Measurements from ENCODE around the gene FOXB1.

The FOXB1 gene

GRCh38 chr15:59999612-60000112, 4.4 kb upstream of the FOXB1 start:
- FAIRE-seq = no peak

DNA sequence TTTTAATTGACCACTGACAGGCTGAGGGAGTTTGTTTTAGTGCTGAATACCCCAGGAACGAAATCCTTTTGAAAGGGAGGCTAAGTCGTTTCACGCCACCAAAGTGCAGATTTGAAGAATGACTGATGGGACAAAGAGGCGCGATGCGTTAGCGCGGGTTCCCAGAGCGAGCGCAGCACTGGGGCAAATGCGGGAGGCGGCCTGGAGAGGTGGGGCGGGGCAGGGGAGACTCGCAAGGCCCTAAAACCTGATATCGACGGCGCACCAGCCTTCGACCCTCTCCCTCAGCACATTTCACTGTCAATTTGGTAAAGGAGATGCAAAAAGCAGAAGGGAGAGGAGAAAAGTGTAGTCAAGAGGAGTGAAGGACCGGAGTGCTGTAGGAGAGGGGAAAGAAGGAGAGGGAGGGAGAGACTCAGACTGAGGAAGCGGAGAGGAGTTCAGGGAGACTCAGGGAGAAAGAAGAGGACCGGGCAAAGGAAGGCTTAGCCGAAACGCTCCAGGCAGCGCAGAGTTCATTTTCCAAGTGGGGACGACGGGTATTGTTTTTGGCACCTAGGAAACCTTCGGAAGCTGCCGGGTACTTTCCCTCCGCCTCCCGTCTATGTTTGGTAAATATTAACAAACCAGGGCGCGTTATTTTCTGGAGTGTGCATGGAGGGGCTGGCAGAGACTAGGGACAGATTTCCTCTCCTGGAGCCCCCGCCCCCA, 3.8 kb upstream of the FOXB1 start:
- no peak for FAIRE-seq

DNA sequence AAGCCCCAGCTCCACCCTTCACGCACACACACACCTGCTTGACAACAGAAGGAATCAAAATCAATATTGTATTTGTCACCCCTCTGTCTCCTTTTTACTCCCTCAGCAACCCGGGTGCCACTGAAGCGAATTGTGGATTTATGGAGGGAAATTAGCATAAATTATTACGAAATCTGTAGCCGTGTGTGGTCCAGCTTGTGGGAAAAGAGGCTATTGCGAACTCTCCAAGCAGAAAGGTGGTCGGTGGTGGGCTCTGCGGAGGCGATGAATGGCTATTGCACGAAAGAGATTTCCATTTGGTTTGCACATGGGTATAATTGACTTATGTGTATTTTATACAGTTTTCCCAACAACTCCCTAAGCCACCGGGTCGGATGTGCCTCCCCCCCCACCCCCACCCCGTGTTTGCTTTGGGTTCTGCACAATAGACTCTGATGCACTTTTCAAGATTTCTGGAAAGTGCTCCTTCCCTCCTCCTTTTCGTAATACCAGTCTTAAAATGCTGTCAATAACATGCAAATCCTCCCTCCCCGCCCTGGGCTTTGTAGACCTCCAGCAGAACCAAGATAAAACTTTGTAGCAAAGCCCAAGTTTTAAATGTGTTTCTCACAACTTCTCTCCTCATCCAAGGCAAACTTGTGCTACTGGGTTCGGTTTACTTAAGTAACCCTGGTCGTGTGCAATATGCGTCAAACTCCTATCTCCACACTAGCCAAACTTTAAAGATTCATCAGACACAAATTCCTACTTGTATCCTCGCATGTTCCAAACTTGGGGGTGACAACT, 3.1 kb upstream of the FOXB1 start:
- no peak for FAIRE-seq

GRCh38 chr15:60001610-60002527, 2.2 kb upstream of the FOXB1 start:
- no peak for FAIRE-seq

GRCh38 chr15:60002528-60003218, 1.4 kb upstream of the FOXB1 start:
- FAIRE-seq = no peak

DNA sequence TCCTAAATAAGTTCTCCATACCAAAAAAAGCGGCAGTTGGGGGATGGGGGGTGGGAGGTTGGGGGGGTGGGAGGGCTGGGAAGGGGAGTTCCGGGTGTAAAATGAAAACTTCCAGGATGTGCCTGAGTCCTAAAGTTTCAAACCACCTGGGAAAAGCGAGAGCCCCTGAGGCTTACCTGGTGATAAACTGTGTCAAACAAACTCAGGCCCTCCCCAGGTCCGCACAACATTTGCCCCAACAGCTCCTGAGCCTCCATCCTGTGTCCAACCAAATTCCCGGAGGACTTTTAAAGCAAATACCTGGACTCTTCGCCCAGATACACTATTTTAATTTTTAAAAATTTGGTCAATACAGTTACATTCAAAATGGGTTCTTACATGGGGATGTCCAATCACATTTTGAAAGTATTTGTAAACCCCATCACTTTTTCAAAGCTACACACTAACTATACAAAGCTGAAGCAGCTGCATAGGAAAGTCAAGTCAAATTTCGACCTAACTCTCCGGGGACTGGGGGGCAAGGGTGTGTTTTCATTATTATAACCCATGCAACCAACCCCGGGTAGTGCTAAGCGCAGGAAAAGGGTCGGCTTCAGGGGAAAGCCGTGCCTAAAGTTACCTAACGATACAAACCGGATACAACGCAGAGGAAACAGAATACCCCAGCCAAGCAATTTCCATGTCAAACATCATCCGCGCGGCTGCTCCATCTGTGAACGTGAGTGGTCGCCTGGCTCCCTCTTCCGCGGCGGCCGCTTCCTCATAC, 685 bp upstream of the FOXB1 start:
- no peak for FAIRE-seq

- FAIRE-seq = no peak
Measured at GRCh38 chr15:60004846-60005351, 788 bp downstream of the FOXB1 start.

DNA sequence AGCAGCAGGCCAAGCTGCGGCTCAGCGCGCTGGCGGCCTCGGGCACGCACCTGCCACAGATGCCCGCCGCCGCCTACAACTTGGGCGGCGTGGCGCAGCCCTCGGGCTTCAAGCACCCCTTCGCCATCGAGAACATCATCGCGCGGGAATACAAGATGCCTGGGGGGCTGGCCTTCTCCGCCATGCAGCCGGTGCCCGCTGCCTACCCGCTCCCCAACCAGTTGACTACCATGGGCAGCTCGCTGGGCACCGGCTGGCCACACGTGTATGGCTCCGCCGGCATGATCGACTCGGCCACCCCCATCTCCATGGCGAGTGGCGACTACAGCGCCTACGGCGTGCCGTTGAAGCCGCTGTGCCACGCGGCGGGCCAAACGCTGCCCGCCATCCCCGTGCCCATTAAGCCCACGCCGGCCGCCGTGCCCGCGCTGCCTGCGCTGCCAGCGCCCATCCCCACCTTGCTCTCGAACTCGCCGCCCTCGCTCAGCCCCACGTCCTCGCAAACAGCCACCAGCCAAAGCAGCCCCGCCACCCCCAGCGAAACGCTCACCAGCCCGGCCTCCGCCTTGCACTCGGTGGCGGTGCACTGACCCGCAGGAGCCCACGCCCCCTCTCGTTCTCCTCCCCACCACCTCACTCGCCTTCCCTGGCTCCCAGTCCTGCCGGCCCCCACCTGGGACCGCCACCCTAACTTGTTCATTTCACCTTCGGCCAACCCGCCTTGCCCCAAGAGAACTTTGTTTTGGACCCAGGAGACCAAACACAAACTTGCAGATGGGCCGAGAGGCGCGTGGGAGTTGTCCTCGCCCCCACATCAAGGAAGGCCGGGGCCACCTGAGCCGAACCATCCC, 1.5 kb downstream of the FOXB1 start:
- no peak for FAIRE-seq

DNA sequence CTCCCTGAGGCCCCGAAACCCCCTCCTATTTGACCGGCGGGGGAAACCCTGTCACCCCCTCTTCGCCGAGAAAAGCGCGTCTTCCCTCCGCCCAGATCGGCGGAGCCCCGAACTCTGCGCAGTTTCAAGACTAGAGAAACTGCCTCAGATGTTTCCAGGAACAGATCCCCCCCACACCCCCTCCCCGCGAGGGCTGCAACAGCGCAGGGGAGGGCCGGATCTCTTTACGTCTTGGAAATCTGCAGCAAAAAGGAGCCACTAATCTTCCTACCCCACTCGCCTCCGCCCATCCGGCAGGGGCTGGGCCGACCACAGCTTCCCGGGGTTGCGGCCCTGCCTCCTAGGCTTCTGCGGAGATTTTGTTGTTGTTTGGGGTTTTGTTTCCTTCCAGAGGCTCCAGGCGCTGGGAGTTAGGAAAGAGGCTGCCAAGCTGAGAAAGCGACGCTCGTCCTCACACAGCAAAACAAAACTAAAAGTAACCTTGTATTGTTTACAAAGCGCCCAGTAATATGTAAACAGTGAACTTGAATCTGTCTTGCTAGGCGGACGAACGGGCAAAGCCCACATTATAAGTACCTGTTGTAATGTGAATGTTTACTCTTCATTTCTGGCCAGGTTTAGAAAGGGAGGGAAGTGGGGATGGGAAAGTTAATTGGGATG, 2.2 kb downstream of the FOXB1 start:
- FAIRE-seq = no peak

DNA sequence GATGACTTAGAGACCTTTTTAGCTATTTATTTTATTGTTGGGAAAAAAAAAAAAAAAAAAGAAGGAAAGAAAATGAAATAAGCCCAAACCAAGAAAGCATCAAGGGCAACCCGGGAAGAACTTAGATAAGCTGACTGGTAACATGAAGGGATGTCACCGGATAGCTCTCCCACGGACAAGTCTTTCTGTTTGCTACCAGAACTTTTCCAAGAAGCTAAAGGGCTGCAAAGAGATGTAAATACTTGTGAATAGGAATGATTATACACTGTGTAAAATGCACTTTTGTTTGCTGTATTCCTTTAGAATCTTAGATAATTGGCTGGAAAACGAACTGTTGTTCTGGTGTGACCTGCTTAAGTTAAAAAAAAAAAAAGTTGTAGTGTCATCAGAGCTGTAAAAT, 2.8 kb downstream of the FOXB1 start:
- no peak for FAIRE-seq

- FAIRE-seq = no peak
Measured at GRCh38 chr15:60009124-60009960, 5.2 kb downstream of the FOXB1 start.

GRCh38 chr15:60009980-60010732, 6.0 kb downstream of the FOXB1 start:
- no peak for FAIRE-seq

GRCh38 chr15:60010858-60011257, 6.7 kb downstream of the FOXB1 start:
- no peak for FAIRE-seq

GRCh38 chr15:60012695-60013094, 8.6 kb downstream of the FOXB1 start:
- FAIRE-seq = no peak

DNA sequence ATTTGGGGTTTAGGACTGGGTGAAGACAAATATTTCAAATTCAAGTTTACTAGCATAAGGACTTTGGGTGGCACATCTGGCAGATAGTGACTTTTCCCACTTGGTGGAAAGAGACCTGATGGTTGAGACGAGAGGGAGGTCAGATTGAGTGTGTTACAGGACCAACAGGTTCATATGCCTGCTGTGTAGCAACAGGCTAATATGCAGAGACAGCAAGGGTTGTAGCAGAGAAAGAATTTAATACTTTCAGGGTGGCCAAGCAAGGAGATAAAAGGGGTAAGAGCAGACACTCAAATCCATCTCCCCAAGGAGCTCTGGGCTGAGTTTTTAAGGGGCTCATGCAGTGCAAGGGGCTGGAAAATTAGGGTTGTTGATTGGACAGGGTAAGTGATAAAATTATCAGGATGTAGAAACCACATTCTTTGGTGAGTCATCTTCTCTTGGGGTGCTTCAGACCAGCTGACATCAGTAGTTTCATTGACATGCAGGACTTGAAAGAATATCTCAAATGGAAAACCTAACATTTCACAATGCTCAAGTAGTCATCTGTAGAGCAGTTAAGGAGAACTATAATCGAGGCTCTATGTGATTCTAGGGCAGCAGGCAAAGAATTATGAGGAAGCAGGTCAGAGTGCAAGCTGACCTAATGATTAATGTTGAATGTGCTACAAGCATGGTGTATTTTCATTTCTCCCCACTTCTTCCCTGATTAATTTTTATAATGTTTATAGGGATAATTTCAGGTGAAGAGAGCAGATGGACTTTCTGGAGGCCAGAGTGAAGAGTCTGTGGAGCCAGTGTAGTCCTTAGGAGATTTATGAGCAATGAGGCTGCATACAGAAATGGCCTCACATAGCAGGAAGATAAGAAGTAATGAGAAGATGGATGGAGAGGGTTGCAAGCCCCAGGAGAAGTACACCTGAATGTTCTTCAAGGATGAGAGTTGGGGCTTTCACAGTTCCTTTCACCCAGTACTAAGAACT, 13.7 kb downstream of the FOXB1 start:
- no peak for FAIRE-seq

- FAIRE-seq = no peak
Measured at GRCh38 chr15:60020736-60021135, 16.6 kb downstream of the FOXB1 start.
